ENCODE measurements around the gene TMPRSS4.

TMPRSS4 gene

GRCh38 chr11:118081241-118081958, 4.5 kb downstream of the TMPRSS4 start:
- DNase-seq = peak; percentile 34

- no peak for DNase-seq
Observed at GRCh38 chr11:118082880-118083552, 6.1 kb downstream of the TMPRSS4 start.

- no peak for DNase-seq
Observed at GRCh38 chr11:118084247-118084646, 7.4 kb downstream of the TMPRSS4 start.

GRCh38 chr11:118084656-118085055, 7.8 kb downstream of the TMPRSS4 start:
- no peak for DNase-seq

GRCh38 chr11:118086913-118087768, 10.3 kb downstream of the TMPRSS4 start, which contains the start of gene SMIM35:
TSS of gene SMIM35 (minus strand) at chr11:118086963. CDS start at chr11:118086757, 206 bp downstream.
- no peak for DNase-seq

- DNase-seq = no peak
Observed at GRCh38 chr11:118087931-118088330, 11.1 kb downstream of the TMPRSS4 start.

- no peak for DNase-seq
Observed at GRCh38 chr11:118088531-118088930, 11.7 kb downstream of the TMPRSS4 start.

- no peak for DNase-seq
Observed at GRCh38 chr11:118090545-118091162, 13.8 kb downstream of the TMPRSS4 start.

- DNase-seq = no peak
Observed at GRCh38 chr11:118091690-118092089, 14.8 kb downstream of the TMPRSS4 start.

- DNase-seq = no peak
Observed at GRCh38 chr11:118092907-118093571, 16.2 kb downstream of the TMPRSS4 start.

- no peak for DNase-seq
Observed at GRCh38 chr11:118095493-118095892, 18.6 kb downstream of the TMPRSS4 start.

- DNase-seq = no peak
Observed at GRCh38 chr11:118095967-118096367, 19.1 kb downstream of the TMPRSS4 start.

- no peak for DNase-seq
Observed at GRCh38 chr11:118098996-118099837, 22.3 kb downstream of the TMPRSS4 start.

- DNase-seq = no peak
Observed at GRCh38 chr11:118099838-118100556, 23.1 kb downstream of the TMPRSS4 start.

GRCh38 chr11:118100691-118101232, 23.9 kb downstream of the TMPRSS4 start:
- DNase-seq = no peak

- DNase-seq = no peak
Observed at GRCh38 chr11:118102721-118103261, 25.9 kb downstream of the TMPRSS4 start.

GRCh38 chr11:118104491-118104890, 27.6 kb downstream of the TMPRSS4 start:
- DNase-seq = no peak

GRCh38 chr11:118105657-118106305, 28.9 kb downstream of the TMPRSS4 start:
- DNase-seq = no peak

GRCh38 chr11:118106789-118107335, 30.0 kb downstream of the TMPRSS4 start:
- no peak for DNase-seq
